HepG2 (cell line): ENCODE data around the gene PRCD. TPM values are rescaled to one million over a fixed set of nuclear protein-coding genes. Genes with fewer than 3 reads are reported as not detected.

Experiments
- ARID4A ChIP-seq: sonication (generic); formaldehyde crosslinking; IDR thresholded peaks from 2 replicates; pipeline ENCODE4 v1.5.0; 2020; ENCODE audit warnings: mild to moderate bottlenecking, missing genetic modification reagents, borderline replicate concordance
- BRCA1 ChIP-seq: sonication (generic); formaldehyde crosslinking; IDR thresholded peaks from 2 replicates; pipeline ENCODE4 v1.4.0; 2020; ENCODE audit warnings: missing genetic modification reagents
- CHD2 ChIP-seq: IDR thresholded peaks from 2 replicates; pipeline ENCODE4 v1.6.1; 2011; ENCODE audit warnings: low read depth, low read length, improper control_type of control experiment
- CREB1 ChIP-seq, 2 experiments: fragments of 450-650 bp in 1 of 2; IDR thresholded peaks; 2 replicates each; pipeline ENCODE4 v1.6.1; 2016 to 2017; ENCODE audit warnings: control low read depth in 1 of 2, mild to moderate bottlenecking in 1 of 2, missing compliant biosample characterization in 1 of 2, missing genetic modification characterization in 1 of 2
- ESRRA ChIP-seq: sonication (generic); formaldehyde crosslinking; IDR thresholded peaks from 2 replicates; pipeline ENCODE4 v1.5.1; 2020; ENCODE audit warnings: mild to moderate bottlenecking, low read depth, missing genetic modification reagents
- FOXA3 ChIP-seq: IDR thresholded peaks from 2 replicates; pipeline ENCODE4 v1.6.1; 2016; ENCODE audit warnings: missing genetic modification reagents, missing compliant biosample characterization
- GLI4 ChIP-seq: sonication (generic); formaldehyde crosslinking; IDR thresholded peaks from 2 replicates; pipeline ENCODE4 v1.5.1; 2020; ENCODE audit warnings: missing genetic modification reagents, mild to moderate bottlenecking, moderate library complexity, borderline replicate concordance
- JDP2 ChIP-seq: sonication (generic); formaldehyde crosslinking; IDR thresholded peaks from 2 replicates; pipeline ENCODE4 v1.8.1; 2022; ENCODE audit warnings: missing genetic modification reagents, borderline replicate concordance
- MED13 ChIP-seq: sonication (generic); formaldehyde crosslinking; IDR thresholded peaks from 2 replicates; pipeline ENCODE4 v1.5.0; 2020; ENCODE audit warnings: missing genetic modification reagents
- NR0B2 ChIP-seq: sonication (generic); formaldehyde crosslinking; IDR thresholded peaks from 2 replicates; pipeline ENCODE4 v1.4.0; 2020; ENCODE audit warnings: mild to moderate bottlenecking, missing genetic modification reagents
- PBX2 ChIP-seq: IDR thresholded peaks from 2 replicates; pipeline ENCODE4 v1.6.1; 2016; ENCODE audit warnings: control low read depth
- SYNCRIP ChIP-seq: fragments of 200-400 bp; formaldehyde crosslinking; IDR thresholded peaks from 2 replicates; pipeline ENCODE4 v1.6.1; 2018; ENCODE audit warnings: mild to moderate bottlenecking, low read depth, low read length; ENCODE audit not compliant: insufficient read depth
- TGIF2 ChIP-seq: IDR thresholded peaks from 2 replicates; pipeline ENCODE4 v1.6.1; 2016; ENCODE audit warnings: control low read depth, missing compliant biosample characterization
- TRIM24 ChIP-seq: sonication (generic); formaldehyde crosslinking; IDR thresholded peaks from 2 replicates; pipeline ENCODE4 v1.8.0; 2022; ENCODE audit warnings: mild to moderate bottlenecking, missing genetic modification reagents
- UBTF ChIP-seq: sonication (generic); formaldehyde crosslinking; IDR thresholded peaks from 2 replicates; pipeline ENCODE4 v1.4.0; 2020; ENCODE audit warnings: mild to moderate bottlenecking, missing genetic modification reagents
- YEATS2 ChIP-seq: sonication (generic); formaldehyde crosslinking; IDR thresholded peaks from 2 replicates; pipeline ENCODE4 v1.4.0; 2020; ENCODE audit warnings: missing genetic modification reagents, borderline replicate concordance
- ZNF30 ChIP-seq: sonication (generic); formaldehyde crosslinking; IDR thresholded peaks from 2 replicates; pipeline ENCODE4 v1.5.0; 2020; ENCODE audit warnings: mild to moderate bottlenecking, missing genetic modification reagents
- ZNF556 ChIP-seq: sonication (generic); formaldehyde crosslinking; IDR thresholded peaks from 2 replicates; pipeline ENCODE4 v1.4.0; 2020; ENCODE audit warnings: mild to moderate bottlenecking, missing genetic modification reagents, borderline replicate concordance
- ZNF841 ChIP-seq: sonication (generic); formaldehyde crosslinking; IDR thresholded peaks from 2 replicates; pipeline ENCODE4 v1.8.1; 2023; ENCODE audit warnings: missing genetic modification reagents, borderline replicate concordance
- ZNF879 ChIP-seq: sonication (generic); formaldehyde crosslinking; IDR thresholded peaks from 2 replicates; pipeline ENCODE4 v1.8.1; 2023; ENCODE audit warnings: missing genetic modification reagents
- ZNF891 ChIP-seq: sonication (generic); formaldehyde crosslinking; IDR thresholded peaks from 2 replicates; pipeline ENCODE4 v1.5.0; 2020; ENCODE audit warnings: mild to moderate bottlenecking, missing genetic modification reagents
- polyA plus RNA-seq, 8 experiments: library from polyadenylated mRNA; depleted of rRNA in 3 of 8; stranded (reverse) in 7 of 8; unstranded in 1 of 8; fragments of >200 nt; fragmentation: Illumina TruSeq in 4 of 8; extraction: Trizol in 4 of 8; gene quantifications; 2 replicates each; pipeline versions ENCODE4 v1.2.1 to v1.2.3, GENCODE V29; 2011 to 2016; ENCODE audit warnings: low read depth in 4 of 8, missing spikeins in 1 of 8, mixed read lengths in 1 of 8; ENCODE audit not compliant: insufficient read depth in 1 of 8
- total RNA-seq, 5 experiments: library from RNA; depleted of rRNA; stranded (reverse); fragments of >200 nt; fragmentation: Illumina TruSeq; extraction: Trizol; gene quantifications; 2 replicates each; pipeline ENCODE4 v1.2.3, GENCODE V29; 2016; ENCODE audit warnings: low read depth in 1 of 5

PRCD gene
- total and polyA plus RNA-seq, 2 of the 13 experiments (the other 11 are each of a cell fraction or from before 2014, with no cell fraction given), result 0.51 TPM; not detected in 1

GRCh38 chr17:76501018-76501826 lies 38.6 kb upstream of the PRCD start, which contains the start of gene RHBDF2 (continued):
- TF ChIP-seq NR0B2 (CRISPR knock-in tag) (no peak; the same call in 1 of the 2 replicates), CREB1 (IDR thresholded peaks at IDR 0.05) (no peak), CREB1 (CRISPR knock-in tag; IDR thresholded peaks at IDR 0.05) (no peak), YEATS2 (no peak), UBTF (CRISPR knock-in tag) (no peak; the same call in 1 of the 2 replicates), ZNF841 (CRISPR knock-in tag) (no peak), TRIM24 (CRISPR knock-in tag) (no peak), ZNF30 (CRISPR knock-in tag) (no peak), PBX2 (CRISPR knock-in tag) (no peak), ARID4A (CRISPR knock-in tag) (peak; percentile 85; the same call in 1 of the 2 replicates), ZNF879 (CRISPR knock-in tag) (peak; percentile 37; the same call in 1 of the 2 replicates), CHD2 (no peak), SYNCRIP (no peak), ZNF891 (CRISPR knock-in tag) (peak; percentile 72; the same call in 1 of the 2 replicates), MED13 (CRISPR knock-in tag) (no peak), ZNF556 (CRISPR knock-in tag) (peak; percentile 69), FOXA3 (CRISPR knock-in tag) (0 out of 2 replicates have a peak, but pooled peaks have one; percentile 4), JDP2 (CRISPR knock-in tag) (no peak), BRCA1 (CRISPR knock-in tag) (no peak), GLI4 (CRISPR knock-in tag) (0 out of 2 replicates have a peak, but pooled peaks have one; percentile 23), TGIF2 (CRISPR knock-in tag) (0 out of 2 replicates have a peak, but pooled peaks have one; percentile 36), ESRRA (CRISPR knock-in tag) (no peak)
